Tibial nerve (tissue), 4 donors: ENCODE data around the gene NEDD4. TPM values are rescaled to one million over a fixed set of nuclear protein-coding genes. Genes with fewer than 3 reads are reported as not detected.

ENCODE experiments used
- DNase-seq, 2 donors: peaks; one replicate each; pipeline ENCODE4 v3.0.0-alpha.2; 2019; ENCODE audit warnings: low spot score in 2 of 2
- H3K27ac ChIP-seq, 4 donors: fragments of 200-600 bp; sonication (generic) in 3 of 4; one replicate each; pipeline ENCODE4 v1.5.1; 2017 to 2019; ENCODE audit warnings: mild to moderate bottlenecking in 1 of 4
- H3K27me3 ChIP-seq, 2 donors: fragments of 200-600 bp; sonication (generic) in 1 of 2; one replicate each; pipeline versions ENCODE4 v1.5.1 to v1.6.0; 2017 to 2019
- H3K36me3 ChIP-seq, 3 donors: fragments of 200-600 bp; sonication (generic); one replicate each; pipeline ENCODE4 v1.5.1; 2018 to 2019
- H3K4me1 ChIP-seq, 4 donors: fragments of 200-600 bp; sonication (generic) in 3 of 4; one replicate each; pipeline ENCODE4 v1.5.1; 2017 to 2019
- H3K4me3 ChIP-seq, 4 donors: fragments of 200-600 bp; sonication (generic) in 3 of 4; one replicate each; pipeline ENCODE4 v1.5.1; 2017 to 2019; ENCODE audit warnings: mild to moderate bottlenecking in 1 of 4, moderate library complexity in 1 of 4
- H3K9me3 ChIP-seq, 4 donors: fragments of 200-600 bp; sonication (generic) in 3 of 4; one replicate each; pipeline ENCODE4 v1.5.1; 2017 to 2019
- CTCF ChIP-seq, 5 experiments: fragments of 200-600 bp in 3 of 5; fragments of 450-650 bp in 2 of 5; sonication (generic) in 3 of 5; IDR thresholded peaks; one replicate each; pipeline ENCODE4 v1.5.1; 2016 to 2019; ENCODE audit warnings: antibody characterized with exemption in 5 of 5, mild to moderate bottlenecking in 3 of 5, moderate library complexity in 2 of 5
- EP300 ChIP-seq, 2 donors: sonication (generic); formaldehyde crosslinking; IDR thresholded peaks; one replicate each; pipeline ENCODE4 v1.6.1; 2017; ENCODE audit warnings: antibody characterized with exemption in 2 of 2, mild to moderate bottlenecking in 1 of 2
- POLR2A ChIP-seq, 2 donors: fragments of 450-650 bp; IDR thresholded peaks; one replicate each; pipeline ENCODE4 v1.6.1; 2017; ENCODE audit warnings: antibody characterized with exemption in 2 of 2, mild to moderate bottlenecking in 2 of 2, moderate library complexity in 2 of 2
- WGBS, 2 donors: methylation state at CpG; one replicate each; pipeline ENCODE4 v1.1.5; 2018; 5-methylcytosine and 5-hydroxymethylcytosine counted together
- total RNA-seq, 4 donors: library from RNA; depleted of rRNA; stranded (reverse); fragments of >200 nt; gene quantifications; one replicate each; pipeline ENCODE4 v1.1.0, GENCODE V29; 2016

NEDD4 gene
- 10 to 100 TPM in 3 of 4 donors, 1 to 10 TPM in 1; 8.4 to 12.9 (median 12.2) TPM for total RNA-seq

DNA sequence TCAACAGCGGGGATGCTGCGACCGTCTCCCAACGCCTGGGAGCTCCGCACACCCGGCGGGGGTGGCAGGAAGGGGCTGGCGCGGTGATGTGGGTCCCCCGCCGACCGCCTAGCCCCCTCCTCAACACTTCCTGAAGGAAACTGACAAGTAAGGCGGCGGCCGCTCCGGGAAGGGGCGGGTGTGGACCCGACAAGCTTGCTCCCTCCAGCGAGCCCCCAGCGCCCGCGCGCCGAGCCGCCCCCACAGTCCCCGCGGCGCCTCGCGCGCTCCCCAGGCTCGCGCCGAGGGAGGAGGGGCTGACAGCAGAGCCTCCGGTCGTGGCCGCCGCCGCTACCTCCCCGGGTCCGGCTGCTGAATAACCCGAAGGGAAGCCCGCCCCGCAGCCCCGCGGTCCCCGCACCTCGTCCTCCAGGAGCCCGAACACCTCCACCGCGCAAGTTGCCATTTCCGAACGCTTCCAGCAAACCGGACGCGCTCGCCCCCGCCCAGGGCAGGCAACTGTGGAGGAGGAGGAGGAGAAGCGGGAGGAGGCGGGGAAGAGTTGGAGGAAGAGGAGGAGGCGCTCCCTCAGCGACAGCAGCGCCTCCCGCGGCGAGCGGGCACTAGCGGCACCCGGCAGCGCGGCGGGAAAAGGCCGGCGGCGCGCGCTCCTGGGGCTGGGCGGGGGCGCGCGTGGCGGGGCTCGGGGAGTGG lies at the start of gene NEDD4:
TSS of gene NEDD4 (minus strand) at position 502 of the 693 bp plus-strand sequence. CDS start at position 445, 57 bp downstream.
- DNase-seq, result peak; percentile 64 to 70
- no peaks in the 10 kb centered on the region for H3K27me3 ChIP-seq
- WGBS, 2 donors, result 0 to 1% methylated on average over 45 to 66 of the region's 83 CpGs
- no peaks in the 10 kb centered on the region for H3K9me3 ChIP-seq
- TF ChIP-seq POLR2A (IDR thresholded peaks at IDR 0.05) (peak; percentile 30 to 49), CTCF (IDR thresholded peaks at IDR 0.05) (peak; percentile 46 to 84 (median 60)), EP300 (IDR thresholded peaks at IDR 0.05) (peak in 1 of 2 donors; percentile 62)
- peaks cover 0 to 29% (median 3%) of the 10 kb centered on the region in 4 donors for H3K4me1 ChIP-seq
- H3K4me3 ChIP-seq, result peak within 1 kb of the TSS; percentile 79 to 96 (median 92)
- peak within 1 kb of the TSS; percentile 87 to 95 (median 93) for H3K27ac ChIP-seq
- H3K36me3 ChIP-seq, result no peaks in the 10 kb centered on the region

- Histone ChIP-seq H3K4me1 (peaks cover 0 to 3% (median 0%) of the 10 kb centered on the region in 4 donors), H3K27ac (no peak overlapping the region), H3K4me3 (no peak overlapping the region), H3K27me3 (no peaks in the 10 kb centered on the region), H3K36me3 (no peaks in the 10 kb centered on the region), H3K9me3 (no peaks in the 10 kb centered on the region)
- whole genome bisulfite sequencing, 2 donors, result 80 to 84% methylated on average over 4 of the region's 4 CpGs
- DNase-seq, result no peak
- TF ChIP-seq POLR2A (IDR thresholded peaks at IDR 0.05) (no peak), EP300 (IDR thresholded peaks at IDR 0.05) (no peak), CTCF (IDR thresholded peaks at IDR 0.05) (no peak)
Observed at GRCh38 chr15:56042498-56042897, 49.1 kb upstream of the NEDD4 start.

DNA sequence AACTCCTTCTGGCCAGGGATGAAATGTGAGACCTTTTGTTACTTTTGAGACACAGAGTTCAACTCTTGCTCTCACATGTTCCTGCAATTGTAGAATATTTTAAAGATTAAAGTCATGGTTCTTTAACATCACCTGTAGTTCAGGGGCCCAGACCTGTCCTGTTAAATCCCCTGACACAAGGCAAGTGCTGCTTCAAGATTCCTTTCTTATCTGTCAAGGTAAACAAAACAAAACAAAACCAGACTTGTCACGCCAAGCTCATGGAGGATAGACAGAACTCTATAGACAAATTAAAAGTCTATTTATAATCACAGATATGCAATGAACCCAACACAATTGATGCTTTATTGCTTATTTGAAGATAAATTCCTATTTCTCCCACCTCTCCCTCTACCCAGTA lies 48.6 kb upstream of the NEDD4 start:
- TF ChIP-seq CTCF (IDR thresholded peaks at IDR 0.05) (no peak), POLR2A (IDR thresholded peaks at IDR 0.05) (no peak), EP300 (IDR thresholded peaks at IDR 0.05) (no peak)
- 85 to 93% methylated on average over 1 of the region's 1 CpG for WGBS, 2 donors

GRCh38 chr15:56040081-56041035 lies 46.9 kb upstream of the NEDD4 start:
- no peaks in the 10 kb centered on the region for H3K27me3 ChIP-seq
- DNase-seq, result peak; percentile 20 to 79
- H3K36me3 ChIP-seq, result no peaks in the 10 kb centered on the region
- no peak overlapping the region for H3K4me3 ChIP-seq
- no peaks in the 10 kb centered on the region for H3K9me3 ChIP-seq
- no peak for TF ChIP-seq CTCF (IDR thresholded peaks at IDR 0.05)
- peak in 1 of 2 donors; percentile 65 for TF ChIP-seq EP300 (IDR thresholded peaks at IDR 0.05)
- TF ChIP-seq POLR2A (IDR thresholded peaks at IDR 0.05), result no peak
- peaks cover 0 to 3% (median 0%) of the 10 kb centered on the region in 4 donors for H3K4me1 ChIP-seq
- H3K27ac ChIP-seq, result no peak overlapping the region
- 46 to 54% methylated on average over 8 of the region's 8 CpGs for WGBS, 2 donors

More for the DNA sequence above, 48.6 kb upstream of the NEDD4 start:
- H3K9me3 ChIP-seq, result no peaks in the 10 kb centered on the region
- H3K27me3 ChIP-seq, result no peaks in the 10 kb centered on the region
- H3K36me3 ChIP-seq, result no peaks in the 10 kb centered on the region
- H3K4me3 ChIP-seq, result no peak overlapping the region
- H3K4me1 ChIP-seq, result peaks cover 0 to 3% (median 0%) of the 10 kb centered on the region in 4 donors
- no peak overlapping the region for H3K27ac ChIP-seq
- no peak for DNase-seq
